Measurements from ENCODE around the gene SUMF2. TPM values are rescaled to one million over a fixed set of nuclear protein-coding genes. Genes with fewer than 3 reads are reported as not detected.

SUMF2 gene
- total and polyA plus RNA-seq, 2 of the 13 experiments (the other 11 are each of a cell fraction or from before 2014, with no cell fraction given), result 48.9 to 54.4 TPM

GRCh38 chr7:56063882-56064625 lies at the start of gene SUMF2 (continued):
- TF ChIP-seq ZNF749 (CRISPR knock-in tag; IDR thresholded peaks at IDR 0.05; ENCODE audit: borderline replicate concordance) (0 out of 2 replicates have a peak, but pooled peaks have one; percentile 29), ZNF7 (CRISPR knock-in tag; IDR thresholded peaks at IDR 0.05) (no peak), RBM22 (optimal IDR thresholded peaks at IDR 0.05; ENCODE audit: low read length) (peak; percentile 70), HHEX (CRISPR knock-in tag; IDR thresholded peaks at IDR 0.05) (no peak), NFAT5 (CRISPR knock-in tag; IDR thresholded peaks at IDR 0.05) (peak; percentile 20; the same call in 1 of the 2 replicates), CCAR2 (optimal IDR thresholded peaks at IDR 0.05; ENCODE audit: low read depth, low read length) (no peak), MLXIP (CRISPR knock-in tag; IDR thresholded peaks at IDR 0.05; ENCODE audit: borderline replicate concordance) (no peak; the same call in 1 of the 2 replicates), ZSCAN9 (CRISPR knock-in tag; IDR thresholded peaks at IDR 0.05; ENCODE audit: borderline replicate concordance) (0 out of 2 replicates have a peak, but pooled peaks have one; percentile 32), ZNF543 (CRISPR knock-in tag; IDR thresholded peaks at IDR 0.05) (no peak), ZNF510 (CRISPR knock-in tag; IDR thresholded peaks at IDR 0.05; ENCODE audit: low read depth) (0 out of 2 replicates have a peak, but pooled peaks have one; percentile 26), ZNF503 (CRISPR knock-in tag; IDR thresholded peaks at IDR 0.05) (no peak; the same call in 1 of the 2 replicates)
- TF ChIP-seq, protein P1, sequence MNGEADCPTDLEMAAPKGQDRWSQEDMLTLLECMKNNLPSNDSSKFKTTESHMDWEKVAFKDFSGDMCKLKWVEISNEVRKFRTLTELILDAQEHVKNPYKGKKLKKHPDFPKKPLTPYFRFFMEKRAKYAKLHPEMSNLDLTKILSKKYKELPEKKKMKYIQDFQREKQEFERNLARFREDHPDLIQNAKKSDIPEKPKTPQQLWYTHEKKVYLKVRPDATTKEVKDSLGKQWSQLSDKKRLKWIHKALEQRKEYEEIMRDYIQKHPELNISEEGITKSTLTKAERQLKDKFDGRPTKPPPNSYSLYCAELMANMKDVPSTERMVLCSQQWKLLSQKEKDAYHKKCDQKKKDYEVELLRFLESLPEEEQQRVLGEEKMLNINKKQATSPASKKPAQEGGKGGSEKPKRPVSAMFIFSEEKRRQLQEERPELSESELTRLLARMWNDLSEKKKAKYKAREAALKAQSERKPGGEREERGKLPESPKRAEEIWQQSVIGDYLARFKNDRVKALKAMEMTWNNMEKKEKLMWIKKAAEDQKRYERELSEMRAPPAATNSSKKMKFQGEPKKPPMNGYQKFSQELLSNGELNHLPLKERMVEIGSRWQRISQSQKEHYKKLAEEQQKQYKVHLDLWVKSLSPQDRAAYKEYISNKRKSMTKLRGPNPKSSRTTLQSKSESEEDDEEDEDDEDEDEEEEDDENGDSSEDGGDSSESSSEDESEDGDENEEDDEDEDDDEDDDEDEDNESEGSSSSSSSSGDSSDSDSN (CRISPR knock-in tag; IDR thresholded peaks at IDR 0.05), result peak; percentile 92
- TF ChIP-seq, protein P2, sequence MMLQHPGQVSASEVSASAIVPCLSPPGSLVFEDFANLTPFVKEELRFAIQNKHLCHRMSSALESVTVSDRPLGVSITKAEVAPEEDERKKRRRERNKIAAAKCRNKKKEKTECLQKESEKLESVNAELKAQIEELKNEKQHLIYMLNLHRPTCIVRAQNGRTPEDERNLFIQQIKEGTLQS (CRISPR knock-in tag; IDR thresholded peaks at IDR 0.05), result no peak

All from HepG2 (cell line).